GM23338 (cell line): ENCODE results near the gene FHIP1B.

Experiments used
- CREB1 ChIP-seq: fragments of 250-450 bp; sonication (Bioruptor Pico); IDR thresholded peaks from 2 replicates; pipeline ENCODE4 v1.5.0; 2020; ENCODE audit warnings: low read depth, mild to moderate bottlenecking, moderate library complexity
- CTCF ChIP-seq, 2 experiments: fragments of 200-600 bp in 1 of 2; sonication (generic) in 1 of 2; conservative IDR thresholded peaks; 2 replicates each; pipeline versions ENCODE4 v1.5.1 to v1.6.1; 2016 to 2017; ENCODE audit warnings: antibody characterized with exemption in 2 of 2, low read depth in 2 of 2, mild to moderate bottlenecking in 2 of 2, moderate library complexity in 1 of 2
- ETS1 ChIP-seq: IDR thresholded peaks from 2 replicates; pipeline ENCODE4 v1.6.1; 2016; ENCODE audit warnings: antibody characterized with exemption
- EZH2 ChIP-seq: fragments of 200-600 bp; sonication (generic); IDR thresholded peaks from one replicate; pipeline ENCODE4 v1.8.0; 2017; ENCODE audit warnings: antibody characterized with exemption, mild to moderate bottlenecking, low read depth; ENCODE audit not compliant: unreplicated experiment
- EZH2phosphoT487 ChIP-seq: fragments of 200-600 bp; sonication (generic); IDR thresholded peaks from one replicate; pipeline ENCODE4 v1.8.1; 2018; ENCODE audit warnings: antibody characterized with exemption; ENCODE audit not compliant: unreplicated experiment
- JUNB ChIP-seq: IDR thresholded peaks from one replicate; pipeline ENCODE4 v1.6.1; 2016; ENCODE audit warnings: antibody characterized with exemption; ENCODE audit not compliant: unreplicated experiment
- NANOG ChIP-seq: IDR thresholded peaks from 2 replicates; pipeline ENCODE4 v1.6.1; 2016; ENCODE audit warnings: antibody characterized with exemption, borderline replicate concordance
- POLR2AphosphoS5 ChIP-seq: IDR thresholded peaks from 2 replicates; pipeline ENCODE4 v1.6.1; 2016; ENCODE audit warnings: antibody characterized with exemption, low read depth
- REST ChIP-seq: IDR thresholded peaks from one replicate; pipeline ENCODE4 v1.6.1; 2018; ENCODE audit warnings: antibody characterized with exemption; ENCODE audit not compliant: unreplicated experiment
- STAT1 ChIP-seq: IDR thresholded peaks from one replicate; pipeline ENCODE4 v1.6.1; 2016; ENCODE audit warnings: antibody characterized with exemption; ENCODE audit not compliant: unreplicated experiment
- ZNF114 ChIP-seq: fragments of 250-450 bp; sonication (Bioruptor Pico); IDR thresholded peaks from 2 replicates; pipeline ENCODE4 v1.5.0; 2020; ENCODE audit warnings: mild to moderate bottlenecking, moderate library complexity
- ZNF331 ChIP-seq: fragments of 250-450 bp; sonication (Bioruptor Pico); IDR thresholded peaks from 2 replicates; pipeline ENCODE4 v1.5.0; 2020; ENCODE audit warnings: low read depth, mild to moderate bottlenecking, moderate library complexity

- no peak for TF ChIP-seq REST
- TF ChIP-seq EZH2, result no peak
- no peak for TF ChIP-seq CTCF (conservative IDR thresholded peaks at IDR 0.05; ENCODE audit: low read depth in 2 of 2)
- no peak for TF ChIP-seq POLR2AphosphoS5
- no peak for TF ChIP-seq JUNB
- TF ChIP-seq EZH2phosphoT487, result no peak
- TF ChIP-seq ZNF114, result no peak
- no peak for TF ChIP-seq STAT1
- TF ChIP-seq ETS1, result no peak
- no peak for TF ChIP-seq CREB1 (CRISPR knock-in tag)
- TF ChIP-seq ZNF331 (CRISPR knock-in tag), result no peak
- no peak for TF ChIP-seq NANOG
Measured at GRCh38 chr11:6225896-6226295, 8.5 kb downstream of the FHIP1B start.
